ENCODE data around the gene RERE.

RERE gene

DNA sequence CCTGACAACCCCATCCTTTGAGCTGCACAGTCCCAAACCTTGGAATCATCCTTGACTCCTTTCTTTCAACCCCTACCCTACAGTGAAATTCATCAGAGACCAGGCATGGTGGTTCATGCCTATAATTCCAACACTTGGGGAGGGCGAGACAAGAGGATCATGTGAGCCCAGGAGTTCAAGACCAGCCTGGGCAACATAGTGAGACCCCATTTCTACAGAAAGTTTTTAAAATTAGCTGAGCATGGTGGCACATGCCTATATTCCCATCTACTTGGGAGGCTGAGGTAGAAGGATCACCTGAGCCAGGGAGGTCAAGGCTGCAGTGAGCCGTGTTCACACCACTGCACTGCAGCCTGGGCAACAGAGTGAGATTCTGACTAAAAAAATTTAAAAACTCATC, 34.5 kb downstream of the RERE start:
- peaks cover 5% of the 10 kb centered on the region; the same call in 1 of the 2 replicates for H3K36me3 ChIP-seq (ENCODE audit: control insufficient read depth, low read length)
- H3K27me3 ChIP-seq (ENCODE audit: control insufficient read depth, low read length): no peaks in the 10 kb centered on the region
- no peak for TF ChIP-seq CTCF (IDR thresholded peaks at IDR 0.05; ENCODE audit: low read depth, low read length, poor library complexity, severe bottlenecking)
- no peak for TF ChIP-seq EZH2phosphoT487 (IDR thresholded peaks at IDR 0.05; ENCODE audit: borderline replicate concordance, low read length)
- H3K4me3 ChIP-seq (ENCODE audit: low read length): no peak overlapping the region
- no peaks in the 10 kb centered on the region for H3K9me3 ChIP-seq (ENCODE audit: control insufficient read depth, insufficient read depth, low read length)
- no peak overlapping the region for H3K4me2 ChIP-seq (ENCODE audit: low read length)
- no peak overlapping the region for H3K27ac ChIP-seq (ENCODE audit: low read depth, low read length)
- H3K4me1 ChIP-seq (ENCODE audit: control insufficient read depth, low read length): peaks cover 47% of the 10 kb centered on the region
- peaks cover 5% of the 10 kb centered on the region; the same call in 1 of the 2 replicates for H4K20me1 ChIP-seq (ENCODE audit: control insufficient read depth, insufficient read depth, low read depth, low read length)
- peaks cover 63% of the 10 kb centered on the region for H3K79me2 ChIP-seq (ENCODE audit: control insufficient read depth, low read length)
- no peaks in the 10 kb centered on the region for H3F3A ChIP-seq (ENCODE audit: control insufficient read depth, insufficient read depth)
- H3K9me2 ChIP-seq (replicated peaks; ENCODE audit: control insufficient read depth, low read length): no peaks in the 10 kb centered on the region

GRCh38 chr1:8782001-8782620, 35.3 kb downstream of the RERE start:
- TF ChIP-seq CTCF (IDR thresholded peaks at IDR 0.05; ENCODE audit: low read depth, low read length, poor library complexity, severe bottlenecking): no peak
- TF ChIP-seq EZH2phosphoT487 (IDR thresholded peaks at IDR 0.05; ENCODE audit: borderline replicate concordance, low read length): no peak
- Histone ChIP-seq H3K4me2 (ENCODE audit: low read length) (no peak overlapping the region), H4K20me1 (ENCODE audit: control insufficient read depth, insufficient read depth, low read depth, low read length) (peaks cover 5% of the 10 kb centered on the region; the same call in 1 of the 2 replicates)

DNA sequence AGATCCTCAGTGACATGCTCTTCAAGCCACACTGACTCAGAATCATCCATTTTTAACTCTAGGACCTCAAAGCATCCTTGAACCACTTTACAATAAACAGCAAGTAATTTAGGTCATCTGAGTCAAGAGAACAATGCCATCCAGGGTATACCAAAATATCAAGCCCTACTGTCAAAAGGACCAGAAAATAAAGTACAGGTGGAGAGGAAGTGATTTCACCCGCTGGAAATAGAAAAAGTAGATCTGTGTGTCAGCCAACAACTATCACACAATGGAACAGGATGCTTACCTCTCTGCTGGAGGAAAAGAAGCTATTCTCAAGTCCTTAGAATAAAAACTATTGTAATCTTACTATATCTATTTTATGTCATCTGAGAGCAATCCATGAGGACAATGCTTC, 37.0 kb downstream of the RERE start:
- H3K9me3 ChIP-seq (ENCODE audit: control insufficient read depth, insufficient read depth, low read length): no peaks in the 10 kb centered on the region
- 0 out of 2 replicates have a peak overlapping the region, but pooled peaks have one; percentile 5 for H3K4me3 ChIP-seq (ENCODE audit: low read length)
- H3K79me2 ChIP-seq (ENCODE audit: control insufficient read depth, low read length): peaks cover 68% of the 10 kb centered on the region
- no peaks in the 10 kb centered on the region for H3F3A ChIP-seq (ENCODE audit: control insufficient read depth, insufficient read depth)
- H3K4me2 ChIP-seq (ENCODE audit: low read length): peak overlapping the region; percentile 54
- H3K27ac ChIP-seq (ENCODE audit: low read depth, low read length): no peak overlapping the region
- TF ChIP-seq CTCF (IDR thresholded peaks at IDR 0.05; ENCODE audit: low read depth, low read length, poor library complexity, severe bottlenecking) (no peak), EZH2phosphoT487 (IDR thresholded peaks at IDR 0.05; ENCODE audit: borderline replicate concordance, low read length) (no peak)
- H3K9me2 ChIP-seq (replicated peaks; ENCODE audit: control insufficient read depth, low read length): no peaks in the 10 kb centered on the region
- no peaks in the 10 kb centered on the region for H3K27me3 ChIP-seq (ENCODE audit: control insufficient read depth, low read length)
- H4K20me1 ChIP-seq (ENCODE audit: control insufficient read depth, insufficient read depth, low read depth, low read length): peaks cover 5% of the 10 kb centered on the region; the same call in 1 of the 2 replicates
- H3K4me1 ChIP-seq (ENCODE audit: control insufficient read depth, low read length): peaks cover 38% of the 10 kb centered on the region
- peaks cover 5% of the 10 kb centered on the region; the same call in 1 of the 2 replicates for H3K36me3 ChIP-seq (ENCODE audit: control insufficient read depth, low read length)

More at GRCh38 chr1:8782001-8782620, 35.3 kb downstream of the RERE start:
- H3K4me3 ChIP-seq (ENCODE audit: low read length): no peak overlapping the region
- no peaks in the 10 kb centered on the region for H3K9me2 ChIP-seq (replicated peaks; ENCODE audit: control insufficient read depth, low read length)
- no peaks in the 10 kb centered on the region for H3K9me3 ChIP-seq (ENCODE audit: control insufficient read depth, insufficient read depth, low read length)
- no peak overlapping the region for H3K27ac ChIP-seq (ENCODE audit: low read depth, low read length)
- H3K79me2 ChIP-seq (ENCODE audit: control insufficient read depth, low read length): peaks cover 65% of the 10 kb centered on the region
- H3F3A ChIP-seq (ENCODE audit: control insufficient read depth, insufficient read depth): no peaks in the 10 kb centered on the region
- peaks cover 47% of the 10 kb centered on the region for H3K4me1 ChIP-seq (ENCODE audit: control insufficient read depth, low read length)
- peaks cover 5% of the 10 kb centered on the region; the same call in 1 of the 2 replicates for H3K36me3 ChIP-seq (ENCODE audit: control insufficient read depth, low read length)
- no peaks in the 10 kb centered on the region for H3K27me3 ChIP-seq (ENCODE audit: control insufficient read depth, low read length)
